ENCODE data around the gene IGSF3.

Gene IGSF3

GRCh38 chr1:116533429-116533820 lies 134.1 kb downstream of the IGSF3 start:
- in situ Hi-C loops (cut with MboI; ENCODE audit: low sequenced_read_pairs), result no loop called here

GRCh38 chr1:116532671-116533428 lies 134.7 kb downstream of the IGSF3 start:
- in situ Hi-C loops (cut with MboI; ENCODE audit: low sequenced_read_pairs), result no loop called here

GRCh38 chr1:116531917-116532316 lies 135.6 kb downstream of the IGSF3 start:
- in situ Hi-C loops (cut with MboI; ENCODE audit: low sequenced_read_pairs), result no loop called here

- in situ Hi-C loops (cut with MboI; ENCODE audit: low sequenced_read_pairs), result no loop called here
These were observed 137.9 kb downstream of the IGSF3 start for GRCh38 chr1:116529681-116530080.

GRCh38 chr1:116529199-116529631 lies 138.3 kb downstream of the IGSF3 start:
- in situ Hi-C loops (cut with MboI; ENCODE audit: low sequenced_read_pairs), result no loop called here

GRCh38 chr1:116528329-116529083 lies 139.0 kb downstream of the IGSF3 start:
- in situ Hi-C loops (cut with MboI; ENCODE audit: low sequenced_read_pairs), result no loop called here

- in situ Hi-C loops (cut with MboI; ENCODE audit: low sequenced_read_pairs), result no loop called here
These were observed 142.1 kb downstream of the IGSF3 start for GRCh38 chr1:116525440-116525839.
